Mesenchymal stem cell (in vitro differentiated cells and primary cell): ENCODE measurements around the gene CDC42BPB.
A peak's percentile ranks its signal among the peaks of the same experiment; 100 is the strongest.
"Not testable (repeated sequence)": the region's sequence is repeated elsewhere in the genome, so short reads cannot be mapped to it uniquely, and the experiment has no call there.

Experiments used
- DNase-seq: peaks from one replicate; pipeline ENCODE4 v3.0.0-alpha.2; 2013
- H2AFZ ChIP-seq: one replicate; pipeline ENCODE4 v1.6.1; 2013; ENCODE audit warnings: low read depth, mild to moderate bottlenecking, control low read depth, inconsistent platforms, low read length, moderate library complexity
- H2AK5ac ChIP-seq: 2 replicates; pipeline ENCODE4 v1.6.1; 2013; ENCODE audit warnings: low read length, moderate library complexity, mild to moderate bottlenecking, inconsistent platforms; ENCODE audit not compliant: severe bottlenecking
- H2BK120ac ChIP-seq: one replicate; pipeline ENCODE4 v1.6.1; 2013; ENCODE audit warnings: low read depth, mild to moderate bottlenecking, inconsistent platforms, low read length, moderate library complexity
- H2BK12ac ChIP-seq, 2 experiments: one replicate each; pipeline ENCODE4 v1.6.1; 2013; ENCODE audit warnings: inconsistent platforms in 2 of 2, low read length in 2 of 2, mild to moderate bottlenecking in 2 of 2, moderate library complexity in 2 of 2, control low read depth in 1 of 2
- H2BK15ac ChIP-seq: one replicate; pipeline ENCODE4 v1.6.1; 2013; ENCODE audit warnings: mild to moderate bottlenecking, low read depth, inconsistent platforms; ENCODE audit not compliant: poor library complexity, severe bottlenecking
- H2BK5ac ChIP-seq: 2 replicates; pipeline ENCODE4 v1.6.1; 2013; ENCODE audit warnings: low read depth, mild to moderate bottlenecking, low read length, control low read depth, inconsistent platforms; ENCODE audit not compliant: poor library complexity, severe bottlenecking
- H3K14ac ChIP-seq, 2 experiments: one replicate each; pipeline ENCODE4 v1.6.1; 2013; ENCODE audit warnings: inconsistent platforms in 2 of 2, low read length in 2 of 2, control low read depth in 1 of 2, mild to moderate bottlenecking in 1 of 2, moderate library complexity in 1 of 2
- H3K18ac ChIP-seq, 2 experiments: one replicate each; pipeline ENCODE4 v1.6.1; 2013; ENCODE audit warnings: inconsistent platforms in 2 of 2, low read length in 2 of 2, control low read depth in 1 of 2, low read depth in 1 of 2, mild to moderate bottlenecking in 1 of 2
- H3K23ac ChIP-seq, 2 experiments: one replicate each; pipeline ENCODE4 v1.6.1; 2013; ENCODE audit warnings: inconsistent platforms in 2 of 2, low read length in 2 of 2, mild to moderate bottlenecking in 2 of 2, moderate library complexity in 2 of 2, control low read depth in 1 of 2
- H3K27ac ChIP-seq: 2 replicates; pipeline ENCODE4 v1.5.1; 2013; ENCODE audit warnings: mild to moderate bottlenecking, moderate library complexity, low read length, control low read depth, inconsistent platforms; ENCODE audit not compliant: poor library complexity, severe bottlenecking
- H3K27me3 ChIP-seq, 2 experiments: 2 replicates each; pipeline versions ENCODE4 v1.6.1 to v1.7.0; 2013; ENCODE audit warnings: low read length in 2 of 2, mild to moderate bottlenecking in 2 of 2, moderate library complexity in 2 of 2, control low read depth in 1 of 2, inconsistent platforms in 1 of 2; ENCODE audit not compliant: control insufficient read depth in 1 of 2, insufficient read depth in 1 of 2
- H3K36me3 ChIP-seq, 2 experiments: 2 replicates each; pipeline versions ENCODE4 v1.6.1 to v1.7.0; 2013; ENCODE audit warnings: low read length in 2 of 2, control low read depth in 1 of 2, inconsistent platforms in 1 of 2, low read depth in 1 of 2, mild to moderate bottlenecking in 1 of 2; ENCODE audit not compliant: insufficient read depth in 2 of 2, control insufficient read depth in 1 of 2
- H3K4ac ChIP-seq, 2 experiments: one replicate each; pipeline ENCODE4 v1.6.1; 2013; ENCODE audit warnings: inconsistent platforms in 2 of 2, low read length in 2 of 2, mild to moderate bottlenecking in 2 of 2, moderate library complexity in 2 of 2, control low read depth in 1 of 2, low read depth in 1 of 2
- H3K4me1 ChIP-seq: 2 replicates; pipeline ENCODE4 v1.6.1; 2013; ENCODE audit warnings: low read depth, low read length, control low read depth; ENCODE audit not compliant: control insufficient read depth, insufficient read depth
- H3K4me2 ChIP-seq: 2 replicates; pipeline ENCODE4 v1.6.1; 2013; ENCODE audit warnings: low read length, mild to moderate bottlenecking, inconsistent platforms; ENCODE audit not compliant: poor library complexity, severe bottlenecking
- H3K4me3 ChIP-seq, 2 experiments: 2 replicates each; pipeline versions ENCODE4 v1.5.1 to v1.7.0; 2013; ENCODE audit warnings: low read length in 2 of 2, mild to moderate bottlenecking in 2 of 2, control low read depth in 1 of 2, low read depth in 1 of 2; ENCODE audit not compliant: insufficient read depth in 1 of 2
- H3K79me1 ChIP-seq: replicated peaks from 2 replicates; pipeline ENCODE4 v1.6.1; 2013; ENCODE audit warnings: mild to moderate bottlenecking, control low read depth, low read length, inconsistent platforms; ENCODE audit not compliant: poor library complexity, severe bottlenecking
- H3K9ac ChIP-seq: 2 replicates; pipeline ENCODE4 v1.7.0; 2013; ENCODE audit warnings: mild to moderate bottlenecking, low read length, moderate library complexity
- H3K9me3 ChIP-seq: 2 replicates; pipeline ENCODE4 v1.7.0; 2013; ENCODE audit warnings: mild to moderate bottlenecking, low read length; ENCODE audit not compliant: control insufficient read depth
- H4K8ac ChIP-seq: one replicate; pipeline ENCODE4 v1.6.1; 2013; ENCODE audit warnings: inconsistent platforms, mild to moderate bottlenecking, low read length, moderate library complexity
- H4K91ac ChIP-seq: one replicate; pipeline ENCODE4 v1.6.1; 2013; ENCODE audit warnings: mild to moderate bottlenecking, low read length, inconsistent platforms
- WGBS: methylation state at CpG from one replicate; pipeline ENCODE4 v1.1.7; 2013; ENCODE audit warnings: mixed read lengths; 5-methylcytosine and 5-hydroxymethylcytosine counted together

Gene CDC42BPB

DNA sequence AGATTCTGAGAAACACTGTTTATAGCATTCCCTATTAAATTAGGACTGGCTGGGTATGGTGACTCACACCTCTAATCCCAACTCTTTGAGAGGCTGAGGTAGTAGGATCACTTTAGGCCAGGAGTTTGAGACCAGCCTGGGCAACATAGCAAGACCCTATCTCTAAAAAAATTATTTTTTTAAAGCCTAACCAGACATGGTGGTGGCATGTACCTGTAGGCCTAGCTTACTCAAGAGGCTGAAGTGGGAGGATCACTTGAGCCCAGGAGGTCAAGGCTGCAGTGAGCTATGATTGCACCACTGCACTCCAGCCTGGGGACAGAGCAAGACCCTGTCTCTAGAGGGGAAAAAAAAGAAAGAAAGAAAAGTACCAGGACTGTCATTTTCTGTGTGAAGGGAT lies 160.6 kb downstream of the CDC42BPB start:
- not testable (repeated sequence) for H2BK120ac ChIP-seq, H2BK5ac ChIP-seq, H3K18ac ChIP-seq, H2AFZ ChIP-seq, H2BK15ac ChIP-seq, DNase-seq, H2BK12ac ChIP-seq, H3K14ac ChIP-seq, H2AK5ac ChIP-seq, H3K4me1 ChIP-seq, H3K23ac ChIP-seq, H4K91ac ChIP-seq, H3K4me2 ChIP-seq, H3K4me3 ChIP-seq, H3K27ac ChIP-seq, H4K8ac ChIP-seq, H3K79me1 ChIP-seq, H3K27me3 ChIP-seq, H3K9me3 ChIP-seq, H3K4ac ChIP-seq, H3K9ac ChIP-seq
- peaks cover 40 to 48% of the 10 kb centered on the region in 2 experiments for H3K36me3 ChIP-seq

DNA sequence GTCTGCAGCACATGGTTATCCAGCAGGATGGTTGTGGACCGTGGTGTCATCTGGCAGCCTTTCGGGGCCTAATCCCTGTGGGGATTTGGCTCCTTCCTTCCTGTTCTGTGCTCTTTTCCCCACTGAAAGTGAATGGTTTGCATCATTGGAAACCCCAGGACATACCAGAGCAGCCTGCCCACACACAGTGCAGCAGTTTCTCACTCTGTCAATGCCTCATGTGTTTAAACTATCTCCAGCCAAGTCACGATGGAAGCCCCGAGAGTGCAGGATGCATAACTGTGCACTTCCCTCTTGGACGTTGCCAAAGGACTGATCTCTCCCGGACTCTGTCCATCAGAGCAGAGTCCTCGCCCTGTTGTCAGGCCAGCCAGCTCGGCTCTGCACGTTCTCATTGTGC lies 163.9 kb downstream of the CDC42BPB start:
- H3K4me2 ChIP-seq, result no peak overlapping the region
- no peak overlapping the region for H3K18ac ChIP-seq
- H3K27me3 ChIP-seq, result no peaks in the 10 kb centered on the region
- H3K79me1 ChIP-seq, result no peaks in the 10 kb centered on the region
- H2BK120ac ChIP-seq, result no peak overlapping the region
- H2BK5ac ChIP-seq, result no peak overlapping the region
- DNase-seq, result peak; percentile 97
- no peak overlapping the region for H2BK12ac ChIP-seq
- no peak overlapping the region for H3K27ac ChIP-seq
- no peak overlapping the region for H2BK15ac ChIP-seq
- no peak overlapping the region for H2AFZ ChIP-seq
- H3K23ac ChIP-seq, result no peak overlapping the region
- no peak overlapping the region for H3K14ac ChIP-seq
- no peak overlapping the region for H3K4ac ChIP-seq
- no peaks in the 10 kb centered on the region for H3K9me3 ChIP-seq
- 44% methylated on average over 9 of the region's 9 CpGs for WGBS
- no peak overlapping the region for H3K4me3 ChIP-seq
- H3K9ac ChIP-seq, result peak overlapping the region; percentile 21
- H3K36me3 ChIP-seq, result peaks cover 27 to 47% of the 10 kb centered on the region in 2 experiments
- no peak overlapping the region for H4K8ac ChIP-seq
- no peak overlapping the region for H2AK5ac ChIP-seq
- no peak overlapping the region for H4K91ac ChIP-seq
- peaks cover 2% of the 10 kb centered on the region for H3K4me1 ChIP-seq

DNA sequence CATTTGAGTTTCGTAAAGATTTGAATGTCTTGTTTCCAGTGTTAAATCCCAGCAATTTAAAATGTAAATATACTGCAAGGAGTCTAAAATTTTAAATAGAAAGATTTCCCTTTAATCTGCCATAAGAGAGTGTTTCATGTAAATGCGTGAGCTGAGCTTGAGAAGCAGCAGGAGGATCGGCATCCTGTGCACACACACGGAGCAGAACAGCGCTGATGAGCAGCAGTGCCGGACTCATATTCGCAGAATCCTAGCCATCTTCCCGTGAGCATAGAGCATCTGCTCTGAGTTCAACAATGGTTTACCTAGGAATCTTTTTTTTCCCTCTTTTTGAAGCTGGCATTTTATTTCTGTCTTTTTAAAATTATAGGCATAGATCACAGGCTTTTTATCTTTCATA lies 164.7 kb downstream of the CDC42BPB start:
- Histone ChIP-seq H3K4ac (no peak overlapping the region), H3K36me3 (peaks cover 29 to 47% of the 10 kb centered on the region in 2 experiments), H3K23ac (no peak overlapping the region), H3K27me3 (no peaks in the 10 kb centered on the region), H2AFZ (no peak overlapping the region), H3K14ac (no peak overlapping the region), H3K9me3 (no peaks in the 10 kb centered on the region), H3K4me3 (no peak overlapping the region), H3K27ac (no peak overlapping the region), H3K9ac (no peak overlapping the region), H2BK120ac (no peak overlapping the region), H4K91ac (no peak overlapping the region), H2BK5ac (no peak overlapping the region), H3K18ac (peak overlapping the region in 1 of 2 experiments; percentile 16), H2AK5ac (no peak overlapping the region), H2BK12ac (peak overlapping the region; percentile 14 to 46), H4K8ac (no peak overlapping the region), H2BK15ac (no peak overlapping the region), H3K4me1 (peaks cover 2% of the 10 kb centered on the region), H3K79me1 (no peaks in the 10 kb centered on the region), H3K4me2 (no peak overlapping the region)
- no peak for DNase-seq
- WGBS, result 97% methylated on average over 8 of the region's 8 CpGs

DNA sequence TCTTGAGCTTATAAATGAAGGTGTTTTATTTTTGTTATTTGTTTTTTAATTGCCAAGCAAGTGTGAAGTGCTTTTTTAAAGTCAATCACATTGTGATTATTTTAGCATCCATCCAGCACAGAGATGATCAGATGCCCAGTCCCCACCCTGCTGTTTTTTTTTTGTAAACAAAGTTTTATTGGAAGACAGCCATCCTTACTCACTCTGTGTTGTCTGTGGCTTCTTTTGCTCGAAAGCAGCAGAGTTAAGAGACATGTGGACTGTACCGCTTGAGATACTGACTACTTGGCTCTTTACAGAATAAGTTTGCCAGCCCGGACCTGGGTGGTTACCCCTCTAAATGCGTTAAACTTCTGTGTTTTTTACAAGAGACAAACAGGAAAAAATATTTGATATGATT lies 165.8 kb downstream of the CDC42BPB start:
- WGBS, result 46% methylated on average over 2 of the region's 4 CpGs
- Histone ChIP-seq H4K8ac (no peak overlapping the region), H3K4me3 (no peak overlapping the region), H3K9me3 (no peaks in the 10 kb centered on the region), H2BK15ac (no peak overlapping the region), H3K27me3 (no peaks in the 10 kb centered on the region), H4K91ac (no peak overlapping the region), H2AK5ac (no peak overlapping the region), H2BK120ac (no peak overlapping the region), H3K23ac (no peak overlapping the region), H3K4me2 (no peak overlapping the region), H2BK5ac (no peak overlapping the region), H2BK12ac (no peak overlapping the region), H3K79me1 (peaks cover 1% of the 10 kb centered on the region), H3K9ac (no peak overlapping the region), H3K27ac (no peak overlapping the region), H2AFZ (no peak overlapping the region), H3K36me3 (peaks cover 33 to 47% of the 10 kb centered on the region in 2 experiments), H3K18ac (no peak overlapping the region), H3K4me1 (peaks cover 2% of the 10 kb centered on the region), H3K4ac (no peak overlapping the region), H3K14ac (no peak overlapping the region)
- DNase-seq, result peak; percentile 80
